Measurements from ENCODE around the gene IRX4.
A peak's percentile ranks its signal among the peaks of the same experiment; 100 is the strongest.
"Not testable (repeated sequence)": the region's sequence is repeated elsewhere in the genome, so short reads cannot be mapped to it uniquely, and the experiment has no call there.

IRX4 gene

GRCh38 chr5:1877103-1878049, 5.3 kb downstream of the IRX4 start:
- DNase-seq, result no peak

- peak in 1 of 2 experiments; percentile 14 for DNase-seq
These were observed 6.1 kb downstream of the IRX4 start for GRCh38 chr5:1876660-1877064.

GRCh38 chr5:1875843-1876659, 6.7 kb downstream of the IRX4 start:
- peak in 1 of 2 experiments; percentile 44 for DNase-seq

- DNase-seq, result no peak
These were observed 7.4 kb downstream of the IRX4 start for GRCh38 chr5:1875281-1875842.

- peak; percentile 69 to 77 for DNase-seq
These were observed 7.9 kb downstream of the IRX4 start for GRCh38 chr5:1874771-1875220.

- DNase-seq, result peak; percentile 56 to 74
These were observed 8.4 kb downstream of the IRX4 start for GRCh38 chr5:1874348-1874747.

GRCh38 chr5:1873243-1873959, 9.3 kb downstream of the IRX4 start:
- peak in 1 of 2 experiments; percentile 15 for DNase-seq

- no peak for DNase-seq
These were observed 11.3 kb downstream of the IRX4 start for GRCh38 chr5:1871441-1871840.

- not testable (repeated sequence) for DNase-seq
These were observed 12.1 kb downstream of the IRX4 start for GRCh38 chr5:1870435-1871272.

GRCh38 chr5:1868886-1869475, 13.7 kb downstream of the IRX4 start:
- DNase-seq, result no peak

- DNase-seq, result no peak
These were observed 14.9 kb downstream of the IRX4 start for GRCh38 chr5:1867815-1868143.

- DNase-seq, result peak in 1 of 2 experiments; percentile 53
These were observed 15.5 kb downstream of the IRX4 start for GRCh38 chr5:1867114-1867814.

GRCh38 chr5:1865948-1866347, 16.8 kb downstream of the IRX4 start:
- no peak for DNase-seq

GRCh38 chr5:1865486-1865885, 17.2 kb downstream of the IRX4 start:
- peak in 1 of 2 experiments; percentile 56 for DNase-seq

- DNase-seq, result peak in 1 of 2 experiments; percentile 56
These were observed 17.8 kb downstream of the IRX4 start for GRCh38 chr5:1864896-1865440.

- DNase-seq, result no peak
These were observed 21.8 kb downstream of the IRX4 start for GRCh38 chr5:1860949-1861348.

GRCh38 chr5:1860021-1860610, 22.6 kb downstream of the IRX4 start:
- DNase-seq, result no peak

GRCh38 chr5:1859099-1859498, 23.6 kb downstream of the IRX4 start:
- no peak for DNase-seq

GRCh38 chr5:1858436-1858835, 24.3 kb downstream of the IRX4 start:
- no peak for DNase-seq

GRCh38 chr5:1857256-1857600, 25.5 kb downstream of the IRX4 start:
- no peak for DNase-seq
